Transverse colon (tissue), 4 donors: ENCODE results near the gene SPEG. TPM values are rescaled to one million over a fixed set of nuclear protein-coding genes. Genes with fewer than 3 reads are reported as not detected.

ENCODE experiments used
- DNase-seq: peaks from one replicate; pipeline ENCODE4 v3.0.0-alpha.2; 2019
- H3K27ac ChIP-seq, 4 donors: fragments of 200-600 bp; sonication (generic); 2 replicates each; pipeline ENCODE4 v1.5.1; 2016 to 2018; ENCODE audit warnings: inconsistent platforms in 4 of 4
- H3K27me3 ChIP-seq: fragments of 200-600 bp; sonication (generic); 2 replicates; pipeline ENCODE4 v1.5.1; 2017; ENCODE audit warnings: inconsistent platforms
- H3K36me3 ChIP-seq, 4 donors: fragments of 200-600 bp; sonication (generic); 2 replicates each; pipeline ENCODE4 v1.5.1; 2017 to 2019; ENCODE audit warnings: inconsistent platforms in 4 of 4
- H3K4me1 ChIP-seq, 4 donors: fragments of 200-600 bp; sonication (generic); 2 replicates each; pipeline ENCODE4 v1.5.1; 2017 to 2020; ENCODE audit warnings: inconsistent platforms in 4 of 4
- H3K4me3 ChIP-seq, 4 donors: fragments of 200-600 bp; sonication (generic); 1 replicate in 1 of 4; 2 replicates in 3 of 4; pipeline versions ENCODE4 v1.5.1 to v1.6.1; 2017 to 2019; ENCODE audit warnings: inconsistent platforms in 4 of 4
- H3K9me3 ChIP-seq, 2 donors: fragments of 200-600 bp; sonication (generic); 2 replicates each; pipeline ENCODE4 v1.5.1; 2017 to 2019; ENCODE audit warnings: inconsistent platforms in 2 of 2
- CTCF ChIP-seq, 5 experiments: fragments of 200-600 bp in 3 of 5; fragments of 450-650 bp in 2 of 5; sonication (generic) in 3 of 5; IDR thresholded peaks; 1 replicate in 2 of 5; 2 replicates in 3 of 5; pipeline ENCODE4 v1.5.1; 2016 to 2017; ENCODE audit warnings: antibody characterized with exemption in 5 of 5, inconsistent platforms in 3 of 5, mild to moderate bottlenecking in 2 of 5, moderate library complexity in 1 of 5
- EP300 ChIP-seq: sonication (generic); formaldehyde crosslinking; IDR thresholded peaks from one replicate; pipeline ENCODE4 v1.6.1; 2017; ENCODE audit warnings: antibody characterized with exemption, low read depth
- POLR2A ChIP-seq: fragments of 450-650 bp; IDR thresholded peaks from one replicate; pipeline ENCODE4 v1.6.1; 2016; ENCODE audit warnings: antibody characterized with exemption, mild to moderate bottlenecking, moderate library complexity
- POLR2AphosphoS5 ChIP-seq, 3 donors: sonication (generic); formaldehyde crosslinking; IDR thresholded peaks; one replicate each; pipeline ENCODE4 v1.6.1; 2016; ENCODE audit warnings: antibody characterized with exemption in 3 of 3
- WGBS, 2 donors: methylation state at CpG; one replicate each; pipeline ENCODE4 v1.1.5; 2018; ENCODE audit warnings: low coverage in 1 of 2; 5-methylcytosine and 5-hydroxymethylcytosine counted together
- in situ Hi-C, 4 donors: fragments of 200-750 bp; cut with MboI; loops; one replicate each; pipeline versions ENCODE4 v1.15.0 to v1.15.1; 2017; ENCODE audit warnings: low sequenced_read_pairs in 3 of 4, low pct_ligation_motif_present in 1 of 4, low pct_unique_long_range_greater_than_20kb in 1 of 4
- intact Hi-C: fragments of 100-400 bp; cut with DNase I; formaldehyde crosslinking; loops from one replicate; pipeline ENCODE4 v1.15.1; 2023; ENCODE audit warnings: low total_unique reads
- total RNA-seq, 4 donors: library from RNA; depleted of rRNA; stranded (reverse); fragments of >200 nt; gene quantifications; one replicate each; pipeline ENCODE4 v1.1.0, GENCODE V29; 2016

The SPEG gene
- total RNA-seq, 4 donors from 2014 or later = 26.5 to 95.8 (median 48.5) TPM

- no peak for DNase-seq
- H3K36me3 ChIP-seq = no peaks in the 10 kb centered on the region
- in situ Hi-C loops = loop anchor here in 2 of 4 donors (10.0 kb wide), 2 partner anchors 102 to 112 kb away; no protein-coding TSS in a partner anchor
- no peak overlapping the region for H3K27ac ChIP-seq
- H3K4me3 ChIP-seq = no peak overlapping the region
- peaks cover 42% of the 10 kb centered on the region for H3K27me3 ChIP-seq
- intact Hi-C loops = loop anchor here (5.0 kb wide), 1 partner anchor 55 kb away; no protein-coding TSS in a partner anchor
- peaks cover 0 to 5% (median 0%) of the 10 kb centered on the region in 4 donors for H3K4me1 ChIP-seq
- WGBS, 2 donors = 77% methylated on average over 8 of the region's 8 CpGs; no CpG with 5 or more reads in 1 of the 2 donors
- TF ChIP-seq EP300 (no peak), POLR2A (no peak)
- H3K9me3 ChIP-seq = no peaks in the 10 kb centered on the region
These were observed 97.7 kb downstream of the SPEG start for GRCh38 chr2:219532378-219532649.

- no peak for DNase-seq
- H3K9me3 ChIP-seq = no peaks in the 10 kb centered on the region
- peaks cover 0 to 5% (median 0%) of the 10 kb centered on the region in 4 donors for H3K4me1 ChIP-seq
- TF ChIP-seq EP300 (no peak), CTCF (IDR thresholded peaks at IDR 0.05) (no peak), POLR2A (no peak), POLR2AphosphoS5 (IDR thresholded peaks at IDR 0.05) (no peak)
- no peak overlapping the region for H3K4me3 ChIP-seq
- intact Hi-C loops (loop anchor here (5.0 kb wide), 1 partner anchor 57 kb away; no protein-coding TSS in a partner anchor), in situ Hi-C loops (loop anchor here in 2 of 4 donors (10.0 kb wide), 2 partner anchors 101 to 111 kb away; no protein-coding TSS in a partner anchor)
- no peaks in the 10 kb centered on the region for H3K36me3 ChIP-seq
- H3K27ac ChIP-seq = no peak overlapping the region
- 53 to 67% methylated on average over 3 to 6 of the region's 6 CpGs for WGBS, 2 donors
- H3K27me3 ChIP-seq = peaks cover 25% of the 10 kb centered on the region
These were observed 99.5 kb downstream of the SPEG start for GRCh38 chr2:219533930-219534661.

- H3K9me3 ChIP-seq = no peaks in the 10 kb centered on the region
- no peak for TF ChIP-seq EP300
- no peak for TF ChIP-seq POLR2A
- no peak for TF ChIP-seq POLR2AphosphoS5 (IDR thresholded peaks at IDR 0.05)
- TF ChIP-seq CTCF (IDR thresholded peaks at IDR 0.05) = no peak
- 84% methylated on average over 16 of the region's 16 CpGs; no CpG with 5 or more reads in 1 of the 2 donors for WGBS, 2 donors
- H3K36me3 ChIP-seq = peaks cover 0 to 4% (median 0%) of the 10 kb centered on the region in 4 donors
- in situ Hi-C loops = loop anchor here in 2 of 4 donors (10.0 kb wide), 2 partner anchors 98 to 108 kb away; no protein-coding TSS in a partner anchor
- intact Hi-C loops = no loop called here
- H3K27ac ChIP-seq = no peak overlapping the region
- DNase-seq = no peak
- H3K4me3 ChIP-seq = no peak overlapping the region
- H3K4me1 ChIP-seq = peaks cover 0 to 1% (median under 1%) of the 10 kb centered on the region in 4 donors
- peaks cover 7% of the 10 kb centered on the region for H3K27me3 ChIP-seq
These were observed 101.8 kb downstream of the SPEG start for GRCh38 chr2:219536425-219536824.

GRCh38 chr2:219536967-219537366 lies 102.3 kb downstream of the SPEG start:
- Histone ChIP-seq H3K4me3 (no peak overlapping the region), H3K36me3 (peaks cover 0 to 4% (median 0%) of the 10 kb centered on the region in 4 donors), H3K27ac (no peak overlapping the region), H3K9me3 (no peaks in the 10 kb centered on the region), H3K27me3 (peaks cover 3% of the 10 kb centered on the region), H3K4me1 (peaks cover 2 to 7% (median 6%) of the 10 kb centered on the region in 4 donors)
- DNase-seq = no peak
- intact Hi-C loops = no loop called here
- WGBS, 2 donors = 59% methylated on average over 8 of the region's 9 CpGs; no CpG with 5 or more reads in 1 of the 2 donors
- no peak for TF ChIP-seq CTCF (IDR thresholded peaks at IDR 0.05)
- in situ Hi-C loops = loop anchor here in 2 of 4 donors (10.0 kb wide), 2 partner anchors 98 to 108 kb away; no protein-coding TSS in a partner anchor
